Activated CD4-positive, alpha-beta T cell treated with anti-CD3 and anti-CD28 coated beads for 48 hours (primary cell): ENCODE results near the gene SCN8A.
A peak's percentile ranks its signal among the peaks of the same experiment; 100 is the strongest.
"Not testable (repeated sequence)": the region's sequence is repeated elsewhere in the genome, so short reads cannot be mapped to it uniquely, and the experiment has no call there.

Experiments
- DNase-seq: peaks from one replicate; pipeline ENCODE4 v3.0.0-alpha.2; 2020

Gene SCN8A

DNA sequence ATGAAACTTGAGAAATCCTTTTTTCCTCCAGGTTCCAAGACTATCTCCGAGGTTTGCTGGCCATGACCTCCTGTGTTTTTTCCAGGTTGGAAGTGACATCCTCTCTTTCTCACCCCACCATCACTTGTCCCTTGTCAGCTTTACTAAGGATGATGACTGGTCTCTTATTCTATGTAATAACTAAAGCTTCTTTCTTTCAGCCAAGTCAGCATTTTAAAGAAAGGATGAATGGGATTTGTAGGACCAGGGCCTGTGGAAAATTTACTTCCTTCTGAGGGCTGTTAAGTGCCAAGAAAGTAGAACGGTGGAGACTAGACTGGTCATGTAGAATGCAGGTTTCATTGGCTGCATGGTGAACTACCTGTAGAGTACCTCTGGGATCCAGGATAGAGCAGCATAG, 183.9 kb downstream of the SCN8A start:
- DNase-seq = no peak

DNA sequence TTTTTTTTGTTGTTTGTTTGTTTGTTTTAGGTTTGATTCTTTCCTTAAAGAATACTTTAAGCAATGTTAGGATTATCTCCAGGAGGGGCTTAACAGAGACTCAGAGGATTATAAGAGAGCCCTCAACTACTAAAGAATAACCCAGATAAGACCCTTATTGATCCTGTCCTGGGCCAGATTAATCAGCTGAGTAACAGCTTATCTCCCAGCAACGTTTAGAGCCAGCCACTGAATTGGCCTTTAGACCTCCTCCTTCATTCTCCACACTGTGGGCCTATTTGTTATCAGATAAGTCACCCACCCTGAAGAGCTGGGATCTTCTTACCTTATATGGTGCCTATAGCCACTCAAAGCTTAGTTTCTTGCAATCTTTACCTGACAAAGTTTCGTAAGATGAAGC, 186.4 kb downstream of the SCN8A start:
- no peak for DNase-seq

DNA sequence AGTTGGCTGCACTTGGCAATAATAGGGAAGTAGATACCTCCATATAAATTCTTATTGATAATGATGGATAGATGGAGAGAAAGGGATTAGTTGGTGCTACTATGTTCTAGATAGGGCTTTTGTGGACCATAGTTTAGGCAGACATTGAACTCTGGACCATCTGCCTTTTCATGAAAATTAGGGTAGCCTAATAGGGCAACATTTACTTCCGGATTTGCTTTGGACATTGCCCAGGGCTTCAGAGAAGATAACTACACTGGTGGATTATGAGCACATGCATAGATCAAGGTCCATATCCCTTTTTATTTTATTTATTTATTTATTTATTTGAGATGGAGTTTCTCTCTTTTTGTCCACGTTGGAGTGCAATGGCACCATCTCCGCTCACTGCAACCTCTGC, 186.9 kb downstream of the SCN8A start:
- DNase-seq = no peak

DNA sequence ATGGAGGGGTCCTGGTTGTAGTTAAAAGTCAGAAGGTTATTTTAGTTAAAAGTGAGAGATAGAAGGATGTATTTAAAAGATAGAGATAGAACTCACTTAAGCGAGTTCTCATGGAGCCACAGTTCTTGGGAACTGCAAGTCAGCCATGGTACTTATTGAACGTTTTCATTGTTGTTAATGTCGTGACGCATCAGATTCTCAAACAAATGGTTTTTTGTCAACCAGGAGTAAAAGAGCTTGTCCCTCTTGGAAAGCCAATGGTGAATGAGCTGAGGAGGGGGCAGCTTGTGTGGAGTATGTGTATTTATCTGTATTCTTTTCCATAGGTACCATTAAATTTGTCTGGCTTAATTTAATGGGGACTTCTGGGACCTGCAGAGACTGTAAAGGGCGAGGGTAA, 188.8 kb downstream of the SCN8A start:
- no peak for DNase-seq

DNA sequence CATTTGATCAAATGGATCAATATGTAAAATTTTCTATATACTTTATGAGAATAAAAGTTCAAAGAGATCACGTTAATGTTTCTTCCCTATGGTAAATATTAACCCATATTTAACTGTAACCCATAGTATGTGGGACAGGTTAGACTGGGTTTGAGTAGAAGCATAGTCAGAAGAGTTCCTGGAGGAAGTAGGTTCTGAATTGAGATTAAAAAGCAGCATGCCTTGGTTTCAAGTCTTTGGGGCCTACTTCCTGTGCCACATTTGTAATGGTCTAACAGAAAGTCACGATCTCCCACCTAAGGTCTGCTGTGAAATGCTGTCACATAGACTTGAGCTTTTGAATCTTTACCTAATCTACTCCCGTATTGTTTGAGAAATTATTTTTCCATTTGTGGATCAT, 193.7 kb downstream of the SCN8A start:
- no peak for DNase-seq

DNA sequence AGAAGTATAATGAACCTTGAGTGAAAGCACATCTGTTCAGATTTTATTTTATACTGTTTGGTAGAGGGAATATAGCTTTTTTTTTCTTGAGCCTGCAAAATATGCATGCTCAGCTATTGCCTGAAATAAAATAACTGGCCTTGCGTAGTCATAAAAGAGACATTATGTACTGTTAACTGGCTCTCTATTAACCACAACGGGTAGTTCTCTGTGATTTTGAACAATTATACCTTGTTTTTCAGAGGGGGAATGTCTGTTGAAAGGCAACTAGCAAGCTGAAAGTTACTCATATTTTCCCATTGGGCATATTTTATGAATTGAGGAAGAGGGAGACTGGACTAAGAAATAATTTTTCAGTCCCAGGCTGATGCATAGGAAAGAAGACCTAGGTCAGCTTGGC, 194.9 kb downstream of the SCN8A start:
- no peak for DNase-seq

DNA sequence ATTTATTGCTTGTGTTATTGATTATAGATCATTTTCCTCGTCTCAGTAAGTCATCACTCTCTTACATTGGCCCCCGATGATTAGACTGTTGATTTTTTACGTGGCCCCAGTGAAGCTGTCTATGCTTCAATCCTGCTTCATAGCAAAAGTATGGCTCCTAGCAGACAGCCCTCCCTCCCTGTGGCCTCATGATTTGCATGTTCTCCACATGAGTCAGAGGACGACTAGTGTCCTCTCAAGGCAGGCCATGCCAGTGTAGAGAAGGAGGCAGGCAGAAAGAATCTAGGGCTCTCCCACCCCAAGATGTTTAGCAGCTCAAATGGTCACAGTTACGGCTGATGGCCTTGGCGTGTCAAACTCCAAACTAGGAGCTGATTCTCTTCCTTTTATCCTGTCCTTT, 197.8 kb downstream of the SCN8A start:
- DNase-seq = no peak

DNA sequence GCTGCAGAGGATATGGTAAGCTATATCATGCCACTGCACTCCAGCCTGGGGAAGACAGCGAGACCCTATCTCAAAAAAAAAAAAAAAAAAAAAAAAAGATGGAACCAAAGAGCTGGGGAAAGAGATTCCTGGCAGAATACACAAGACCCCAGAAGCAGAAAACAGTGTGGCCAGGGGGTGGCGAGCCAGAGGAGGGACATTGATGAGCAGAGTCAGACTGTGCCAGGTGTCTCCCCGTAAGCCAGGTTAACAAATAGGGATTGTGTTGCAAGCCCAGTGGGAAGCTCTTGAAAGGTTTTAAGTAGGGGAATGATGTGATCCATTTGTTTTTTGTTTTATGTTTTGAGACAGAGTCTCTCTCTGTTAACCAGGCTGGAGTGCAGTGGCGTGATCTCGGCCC, 201.4 kb downstream of the SCN8A start:
- no peak for DNase-seq

DNA sequence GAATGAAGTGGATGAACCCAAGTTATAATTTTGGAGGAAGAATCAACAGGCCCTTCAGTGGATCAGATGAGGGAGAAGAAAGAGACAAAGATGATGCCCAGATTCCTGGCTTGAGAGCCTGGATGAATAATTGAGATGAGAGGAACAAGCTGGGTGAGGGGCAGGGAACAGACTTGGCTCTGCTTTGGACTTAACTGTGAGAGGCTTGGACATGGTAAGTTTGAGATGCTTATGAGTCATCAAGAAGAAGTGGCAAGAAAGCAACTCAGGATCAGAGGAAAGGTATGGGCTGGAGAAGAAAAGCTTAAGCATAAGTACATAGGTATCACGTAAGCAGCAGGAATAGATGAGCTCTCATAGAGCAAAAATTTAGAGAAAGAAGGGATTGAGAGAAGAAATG, 202.2 kb downstream of the SCN8A start:
- no peak for DNase-seq

DNA sequence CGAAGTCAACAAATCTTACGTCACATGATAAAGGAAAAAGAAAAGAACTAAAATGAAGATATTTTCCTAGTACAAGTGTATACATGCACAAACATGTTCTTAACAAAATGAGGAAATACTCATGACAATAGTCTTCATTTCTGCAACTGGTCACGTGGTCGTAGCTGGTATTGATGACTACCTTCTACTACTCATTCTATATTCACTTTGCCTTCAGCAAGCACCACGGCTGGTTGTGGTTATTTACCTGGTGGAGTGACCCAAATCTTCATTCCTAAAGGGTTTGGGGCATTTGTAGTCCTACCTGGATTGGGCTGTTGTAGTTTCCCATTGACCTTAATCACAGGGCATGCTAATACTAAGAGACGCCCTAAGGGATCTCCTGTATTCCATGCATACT, 206.3 kb downstream of the SCN8A start:
- DNase-seq = no peak

DNA sequence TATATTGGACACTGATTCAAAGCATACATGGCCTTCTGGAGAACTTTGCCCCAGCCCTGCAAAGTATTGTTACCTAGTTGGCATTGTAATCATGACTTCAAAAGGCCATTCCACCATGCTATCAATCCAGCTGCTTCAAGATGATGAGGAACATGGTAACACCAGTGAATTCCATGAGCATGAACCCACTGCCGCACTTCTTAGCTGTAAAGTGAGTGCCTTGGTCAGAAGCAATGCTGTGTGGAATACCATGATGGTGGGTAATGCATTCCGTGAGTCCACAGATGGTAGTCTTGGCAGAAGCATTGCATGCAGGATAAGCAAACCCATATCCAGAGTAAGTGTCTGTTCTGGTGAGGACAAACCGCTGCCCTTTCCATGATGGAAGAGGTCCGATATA, 207.0 kb downstream of the SCN8A start:
- DNase-seq = not testable (repeated sequence)

DNA sequence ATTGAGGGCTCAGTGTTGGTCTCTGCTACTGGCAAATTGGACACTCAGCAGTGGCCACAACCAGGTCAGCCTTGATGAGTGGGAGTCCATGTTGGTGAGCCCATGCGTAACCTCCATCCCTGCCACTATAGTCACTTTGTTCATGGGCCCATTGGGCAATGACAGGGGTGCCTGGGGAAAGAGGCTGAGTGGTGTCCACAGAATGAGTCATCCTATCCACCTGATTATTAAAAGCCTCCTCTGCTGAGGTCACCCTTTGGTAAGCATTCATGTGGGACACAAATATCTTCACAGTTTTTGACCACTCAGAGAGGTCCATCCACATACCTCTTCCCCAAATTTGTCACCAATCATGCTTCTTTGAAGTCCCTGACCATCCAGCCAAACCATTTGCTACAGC, 207.5 kb downstream of the SCN8A start:
- DNase-seq = no peak

DNA sequence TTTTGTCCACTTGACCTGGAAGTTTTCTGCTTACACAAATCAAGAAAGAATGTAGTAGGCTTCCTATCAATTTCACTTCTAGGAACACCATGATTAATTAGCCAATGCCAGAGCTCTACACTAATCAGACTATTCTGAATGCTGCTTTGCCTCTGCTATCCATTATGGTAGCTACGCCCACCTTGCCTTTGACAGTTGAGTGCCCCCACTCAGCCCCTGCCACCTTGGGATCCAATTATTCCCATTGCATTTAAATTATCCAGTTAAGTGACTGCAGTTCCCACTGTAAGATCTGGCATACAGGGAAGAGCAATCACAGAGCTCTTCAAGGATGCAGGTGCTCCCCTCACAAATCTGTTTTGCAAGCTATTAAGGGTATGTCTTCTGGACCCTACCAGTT, 210.0 kb downstream of the SCN8A start:
- no peak for DNase-seq

DNA sequence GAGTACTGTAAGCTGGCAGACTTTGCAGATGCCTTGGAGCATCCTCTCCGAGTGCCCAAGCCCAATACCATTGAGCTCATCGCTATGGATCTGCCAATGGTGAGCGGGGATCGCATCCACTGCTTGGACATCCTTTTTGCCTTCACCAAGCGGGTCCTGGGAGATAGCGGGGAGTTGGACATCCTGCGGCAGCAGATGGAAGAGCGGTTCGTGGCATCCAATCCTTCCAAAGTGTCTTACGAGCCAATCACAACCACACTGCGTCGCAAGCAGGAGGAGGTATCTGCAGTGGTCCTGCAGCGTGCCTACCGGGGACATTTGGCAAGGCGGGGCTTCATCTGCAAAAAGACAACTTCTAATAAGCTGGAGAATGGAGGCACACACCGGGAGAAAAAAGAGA, 215.9 kb downstream of the SCN8A start:
- DNase-seq = no peak

DNA sequence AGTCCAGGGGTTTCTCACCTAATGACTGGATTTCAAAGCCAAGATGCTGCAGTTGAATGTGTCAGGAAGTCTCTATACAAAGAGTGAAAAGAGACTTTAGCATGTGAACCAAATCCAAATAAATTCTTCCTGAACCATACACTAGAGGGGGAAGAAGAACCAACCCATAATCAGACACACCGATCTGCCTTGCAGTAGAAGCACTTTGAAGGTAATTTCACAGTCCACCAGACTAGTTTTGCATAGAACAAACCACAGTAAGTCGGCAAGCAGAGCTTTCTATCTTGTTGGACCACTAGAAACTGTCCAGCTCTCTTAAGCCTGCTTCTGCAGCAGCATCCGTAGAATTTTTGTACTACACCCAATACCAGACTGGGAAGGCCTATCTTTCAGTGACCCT, 218.2 kb downstream of the SCN8A start:
- DNase-seq = no peak

DNA sequence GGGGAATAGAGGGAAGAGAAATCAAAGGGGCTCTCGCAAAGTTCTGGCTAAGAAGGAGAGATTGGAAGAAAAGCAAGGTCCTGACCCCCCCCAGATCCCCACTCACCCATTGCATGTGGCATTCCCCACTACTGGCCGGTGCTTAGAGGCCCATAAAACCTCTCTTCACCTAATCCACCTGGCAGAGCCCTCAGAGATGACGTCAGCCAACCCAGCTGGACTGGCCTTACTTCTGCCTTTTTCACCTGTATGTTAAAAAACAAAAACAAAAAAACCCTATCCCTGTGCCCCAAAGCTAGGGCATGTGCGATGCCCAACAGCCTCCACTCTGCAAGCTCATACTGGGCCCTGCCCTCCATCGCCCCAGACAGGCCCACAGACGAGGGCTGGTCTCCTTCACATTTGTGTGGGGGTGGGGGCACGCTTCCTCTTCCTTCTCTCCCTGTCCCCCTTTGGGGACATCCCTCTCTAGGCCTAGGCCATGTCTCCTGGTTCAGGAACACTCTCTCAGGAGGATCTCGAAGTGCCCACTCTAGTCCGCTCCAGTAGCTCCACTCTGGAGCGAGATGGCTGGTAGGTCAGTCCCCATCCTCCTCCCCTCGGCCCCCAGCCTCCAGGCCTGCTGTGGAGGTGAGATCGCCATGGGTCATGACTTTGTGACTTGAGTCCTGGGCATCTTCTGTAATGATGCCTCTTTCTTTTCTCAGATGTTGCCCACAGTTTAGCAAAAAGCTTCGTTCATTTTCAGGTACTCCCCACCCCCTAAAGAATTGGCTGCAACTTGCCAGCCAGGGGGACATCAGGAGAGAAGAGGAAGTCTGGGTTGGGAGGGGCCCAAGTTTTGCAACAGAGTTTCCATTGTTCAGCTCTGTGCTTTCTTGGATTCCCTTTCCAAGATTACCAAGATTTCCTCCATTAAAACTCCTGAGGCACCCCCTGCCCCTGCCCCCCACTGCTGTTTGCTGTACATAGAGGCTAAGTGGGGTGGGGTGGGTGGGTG, 220.5 kb downstream of the SCN8A start:
- no peak for DNase-seq

DNA sequence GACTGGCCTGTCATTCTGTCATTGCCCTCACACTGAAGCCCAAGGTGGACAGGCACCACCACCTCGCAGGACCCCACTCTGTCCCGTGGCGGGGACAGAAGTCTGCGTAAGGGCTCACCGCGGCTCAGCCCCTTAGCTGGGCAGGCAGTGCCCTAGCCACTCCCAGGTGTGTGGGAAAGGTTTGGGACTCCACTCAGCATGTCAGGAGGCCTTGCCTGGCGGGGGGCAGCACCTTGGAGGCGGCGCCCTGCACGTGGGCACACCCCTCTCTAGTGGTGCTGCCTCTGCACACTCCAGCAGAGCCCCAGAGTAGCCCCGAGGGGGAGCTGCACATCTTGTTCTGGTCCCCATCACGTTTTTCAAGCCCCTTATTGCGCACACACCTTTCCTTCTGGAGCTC, 221.8 kb downstream of the SCN8A start:
- no peak for DNase-seq

DNA sequence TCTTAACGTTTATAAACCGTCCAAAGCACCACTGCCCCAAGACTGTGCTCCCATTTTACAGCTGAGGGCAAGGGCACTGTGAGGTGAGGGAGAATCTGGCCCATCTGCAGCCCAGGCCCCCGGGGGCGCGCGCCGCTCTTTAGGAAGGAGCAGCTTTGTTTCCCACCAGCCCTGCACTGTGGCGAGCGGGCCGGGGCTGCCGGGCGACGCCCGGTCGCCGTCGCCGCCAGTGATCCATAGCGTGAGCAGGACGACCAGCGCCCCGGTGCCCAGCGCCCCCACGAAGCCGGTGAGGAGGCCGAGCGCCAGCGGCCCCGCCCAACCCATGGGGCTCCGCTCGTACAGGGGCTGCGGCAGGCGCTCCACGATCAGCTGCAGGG, 222.9 kb downstream of the SCN8A start:
- no peak for DNase-seq

DNA sequence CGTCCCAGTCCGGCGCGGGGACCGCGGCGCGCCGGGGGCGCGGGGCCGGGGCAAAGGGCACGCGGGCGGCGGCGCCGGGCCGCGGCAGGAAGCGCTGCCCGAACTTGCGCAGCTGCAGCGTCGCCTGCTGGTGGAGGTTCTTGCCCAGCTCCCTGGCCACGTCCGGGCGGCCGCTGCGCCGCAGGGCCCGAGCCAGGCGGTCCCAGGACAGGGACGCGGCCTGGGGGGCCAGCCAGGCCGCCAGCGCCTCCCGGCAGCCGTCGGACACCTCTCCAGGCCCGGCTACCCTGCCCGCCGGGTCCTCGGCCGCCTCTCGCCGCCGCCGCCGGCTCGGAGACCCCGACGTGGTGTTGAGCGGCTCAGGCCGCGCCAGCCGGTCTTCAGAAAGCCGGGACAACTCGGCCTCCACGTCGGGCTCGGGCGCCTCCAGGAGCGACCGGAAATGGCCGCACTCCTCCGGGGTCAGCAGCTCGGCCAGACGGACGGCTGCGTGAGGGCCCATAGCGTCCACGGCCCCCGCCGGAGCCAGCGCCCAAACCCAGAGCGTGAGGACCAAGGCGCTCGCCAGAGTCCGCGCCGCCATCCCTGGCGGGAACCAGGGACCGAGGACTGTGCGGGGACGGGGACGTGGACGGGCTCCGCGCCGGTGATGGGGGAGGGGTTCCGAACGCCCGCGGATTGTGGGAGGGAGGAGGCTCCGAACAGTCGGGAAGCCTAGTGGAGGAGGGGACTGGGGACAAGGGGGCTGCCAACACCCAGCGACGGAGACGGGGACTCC, 223.5 kb downstream of the SCN8A start:
- peak; percentile 76 for DNase-seq

DNA sequence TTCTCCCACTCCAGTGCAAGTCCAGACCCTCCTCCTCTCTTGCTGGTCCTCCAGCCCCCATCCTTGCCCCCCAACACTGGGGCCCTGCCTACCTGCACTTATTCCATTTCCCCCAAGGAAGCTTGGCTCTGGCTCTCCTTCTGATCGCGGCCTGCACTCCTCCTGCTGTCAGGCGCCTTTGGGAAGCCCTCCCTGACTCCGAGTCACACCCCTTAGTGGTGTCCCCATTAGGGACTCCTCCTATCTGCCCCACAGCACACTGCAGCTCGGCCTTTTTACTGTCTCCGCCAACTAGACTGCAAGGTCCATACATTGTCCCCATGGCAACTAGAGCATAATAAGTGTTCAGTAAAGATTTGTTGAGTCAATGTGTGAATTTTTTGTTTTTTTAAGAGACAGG, 224.5 kb downstream of the SCN8A start:
- DNase-seq = no peak

DNA sequence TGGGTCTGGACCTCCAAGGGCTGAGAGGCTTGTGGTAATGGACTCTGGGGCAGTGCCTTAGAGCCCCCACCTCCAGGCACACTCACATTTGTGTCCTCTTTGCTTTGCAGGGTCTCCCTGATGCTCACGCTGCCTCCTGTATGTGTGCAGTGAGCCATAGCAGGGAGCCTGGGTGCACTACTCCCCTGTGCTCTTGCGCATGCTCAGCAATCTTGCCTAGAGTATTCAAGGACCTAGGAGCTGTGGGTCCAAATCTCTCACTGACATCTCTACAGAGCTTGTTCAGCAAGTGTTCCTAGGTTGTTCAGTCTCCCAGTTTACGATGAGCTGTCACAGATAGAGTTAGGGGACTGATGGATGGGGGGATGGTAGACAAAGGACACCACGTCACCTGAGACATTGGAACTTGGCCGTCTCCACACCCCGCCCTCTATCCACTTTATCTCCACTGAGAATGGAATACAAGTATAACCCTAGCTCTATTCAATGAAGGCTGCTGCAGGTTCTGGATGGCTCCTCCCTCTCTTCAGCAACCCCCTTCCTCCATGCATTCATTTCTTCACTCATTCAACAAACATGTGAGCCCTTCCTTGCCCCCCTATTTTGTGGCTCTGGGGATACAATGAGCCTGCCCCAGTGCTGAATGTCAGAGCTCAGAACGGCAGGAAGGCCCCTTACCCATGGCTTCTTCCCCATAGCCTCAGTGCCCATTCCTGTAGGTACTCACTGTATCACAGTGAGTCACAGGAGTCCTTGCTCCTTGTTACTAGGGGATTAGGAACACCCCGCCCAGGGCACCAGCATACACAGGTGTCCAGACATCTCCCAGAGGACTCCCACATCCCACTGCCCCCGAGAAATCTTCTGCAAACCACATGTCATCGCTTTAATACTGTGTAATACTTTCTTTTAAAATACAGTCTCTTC, 226.3 kb downstream of the SCN8A start:
- no peak for DNase-seq

DNA sequence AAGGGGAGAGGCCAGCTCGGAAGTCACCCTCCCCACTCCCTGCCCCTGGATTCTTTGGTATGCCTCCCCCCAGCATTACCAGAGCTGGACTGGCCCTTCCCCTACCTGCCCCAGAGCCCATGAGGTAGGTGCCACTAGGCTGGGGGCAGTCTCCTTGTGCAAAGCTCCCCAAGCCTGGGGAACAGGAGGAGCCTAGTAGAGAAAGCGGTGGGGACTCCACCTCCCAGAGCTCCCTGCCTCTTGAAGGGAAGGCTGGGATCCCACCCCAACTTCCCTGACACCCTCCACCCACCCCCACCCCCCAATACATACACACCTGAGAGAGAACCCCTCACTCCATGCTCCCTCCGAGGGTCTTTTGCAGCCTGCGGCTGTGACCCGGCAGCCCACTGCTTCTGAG, 227.1 kb downstream of the SCN8A start:
- no peak for DNase-seq
